Neural progenitor cell (in vitro differentiated cells): ENCODE data around the gene HOXD11.

Source experiments
- CTCF ChIP-seq: fragments of 200-600 bp; sonication (generic); IDR thresholded peaks from 2 replicates; pipeline ENCODE4 v1.5.1; 2017; ENCODE audit warnings: antibody characterized with exemption, mild to moderate bottlenecking
- EZH2 ChIP-seq: fragments of 200-600 bp; sonication (generic); IDR thresholded peaks from 2 replicates; pipeline ENCODE4 v1.6.1; 2017; ENCODE audit warnings: antibody characterized with exemption, mild to moderate bottlenecking, moderate library complexity

GRCh38 chr2:176099728-176100546, 7.1 kb upstream of the HOXD11 start, which contains the start of gene HOXD12:
- TF ChIP-seq EZH2 (peak; percentile 98), CTCF (no peak)
